SK-N-SH (cell line): ENCODE data around the gene PFDN1. TPM values are rescaled to one million over a fixed set of nuclear protein-coding genes. Genes with fewer than 3 reads are reported as not detected.

ENCODE experiments used
- CTCF ChIA-PET: fragments of 300-600, 350-600 bp; formaldehyde crosslinking; extraction: SDS; loops from one replicate; lab custom pipeline; 2021; lab: Yijun Ruan, JAX
- POLR2A ChIA-PET: fragments of 350-600 bp; sonication (Branson Sonifier 250); formaldehyde crosslinking; extraction: SDS; loops from one replicate; lab custom pipeline; 2020; ENCODE audit warnings: antibody characterized with exemption, inconsistent platforms; lab: Yijun Ruan, JAX
- DNase-seq: peaks from one replicate; pipeline ENCODE4 v3.0.0; 2012
- H2AFZ ChIP-seq: fragments of 200-600 bp; sonication (generic); 2 replicates; pipeline ENCODE4 v1.8.1; 2016; ENCODE audit warnings: antibody characterized with exemption, mild to moderate bottlenecking, low read depth
- H3F3A ChIP-seq: fragments of 200-600 bp; sonication (generic); replicated peaks from 2 replicates; pipeline ENCODE3; 2016; ENCODE audit warnings: antibody characterized with exemption, mild to moderate bottlenecking; ENCODE audit not compliant: insufficient read depth
- H3K27ac ChIP-seq, 2 experiments: fragments of 200-500 bp in 1 of 2; fragments of 200-600 bp in 1 of 2; sonication (Bioruptor generic) in 1 of 2; sonication (generic), shearing (Covaris generic) in 1 of 2; 2 replicates each; pipeline versions ENCODE4 v1.5.1 to v1.6.1; 2014 to 2016; ENCODE audit warnings: low read depth in 2 of 2, inconsistent platforms in 1 of 2, low read length in 1 of 2, mild to moderate bottlenecking in 1 of 2, mixed read lengths in 1 of 2
- H3K27me3 ChIP-seq: fragments of 200-600 bp; sonication (generic), shearing (Covaris generic); 2 replicates; pipeline ENCODE4 v1.6.1; 2016; ENCODE audit warnings: mixed run types; ENCODE audit not compliant: insufficient read depth
- H3K36me3 ChIP-seq, 2 experiments: fragments of 200-500 bp in 1 of 2; fragments of 200-600 bp in 1 of 2; sonication (Bioruptor generic) in 1 of 2; sonication (generic) in 1 of 2; replicated peaks in 1 of 2; 2 replicates each; pipeline versions ENCODE3 to v1.5.1; 2014 to 2016; ENCODE audit warnings: low read length in 1 of 2, mild to moderate bottlenecking in 1 of 2; ENCODE audit not compliant: insufficient read depth in 2 of 2, control insufficient read depth in 1 of 2
- H3K4me1 ChIP-seq, 2 experiments: fragments of 200-500 bp in 1 of 2; fragments of 200-600 bp in 1 of 2; sonication (Bioruptor generic) in 1 of 2; sonication (generic), shearing (Covaris generic) in 1 of 2; 2 replicates each; pipeline versions ENCODE4 v1.5.1 to v1.6.1; 2014 to 2016; ENCODE audit warnings: low read depth in 1 of 2, low read length in 1 of 2, mixed run types in 1 of 2; ENCODE audit not compliant: insufficient read depth in 2 of 2, control insufficient read depth in 1 of 2
- H3K4me2 ChIP-seq: fragments of 200-600 bp; sonication (generic), shearing (Covaris generic); 2 replicates; pipeline ENCODE4 v1.6.1; 2017; ENCODE audit warnings: mixed run types
- H3K4me3 ChIP-seq, 2 experiments: fragments of 200-500 bp in 1 of 2; fragments of 200-600 bp in 1 of 2; sonication (Bioruptor generic) in 1 of 2; sonication (generic), shearing (Covaris generic) in 1 of 2; 2 replicates each; pipeline versions ENCODE4 v1.5.1 to v1.8.1; 2014 to 2016; ENCODE audit warnings: low read depth in 2 of 2, inconsistent platforms in 1 of 2, low read length in 1 of 2, mild to moderate bottlenecking in 1 of 2, mixed read lengths in 1 of 2, moderate library complexity in 1 of 2
- H3K79me2 ChIP-seq: fragments of 200-600 bp; sonication (generic); 2 replicates; pipeline ENCODE4 v1.8.1; 2017; ENCODE audit warnings: mild to moderate bottlenecking; ENCODE audit not compliant: insufficient read depth
- H3K9ac ChIP-seq: fragments of 200-600 bp; sonication (generic); 2 replicates; pipeline ENCODE4 v1.6.1; 2017; ENCODE audit warnings: mixed run types
- H3K9me2 ChIP-seq: fragments of 200-600 bp; sonication (generic); 2 replicates; pipeline ENCODE4 v1.6.1; 2017; ENCODE audit warnings: mixed run types
- H3K9me3 ChIP-seq: fragments of 200-600 bp; sonication (generic); 2 replicates; pipeline ENCODE4 v1.6.1; 2017; ENCODE audit warnings: mixed run types, mild to moderate bottlenecking, moderate library complexity
- H4K20me1 ChIP-seq: fragments of 200-600 bp; sonication (generic); 2 replicates; pipeline ENCODE4 v1.6.1; 2017; ENCODE audit warnings: mild to moderate bottlenecking, mixed run types; ENCODE audit not compliant: insufficient read depth
- CHD2 ChIP-seq: fragments of 150-350 bp; IDR thresholded peaks from 2 replicates; pipeline ENCODE4 v1.6.1; 2018; ENCODE audit warnings: low read length; ENCODE audit not compliant: partially characterized antibody
- EZH2phosphoT487 ChIP-seq: fragments of 200-600 bp; sonication (generic); IDR thresholded peaks from 2 replicates; pipeline ENCODE4 v1.6.1; 2017; ENCODE audit warnings: low read depth, mixed run types, mild to moderate bottlenecking, antibody characterized with exemption, moderate library complexity, borderline replicate concordance
- FOSL2 ChIP-seq: IDR thresholded peaks from 2 replicates; pipeline ENCODE4 v1.4.0; 2012; ENCODE audit warnings: low read depth, mild to moderate bottlenecking, moderate library complexity, borderline replicate concordance
- FOXM1 ChIP-seq: IDR thresholded peaks from 2 replicates; pipeline ENCODE4 v1.4.0; 2012; ENCODE audit warnings: low read depth, mild to moderate bottlenecking
- MEF2A ChIP-seq: IDR thresholded peaks from 2 replicates; pipeline ENCODE4 v1.4.0; 2012; ENCODE audit warnings: low read depth, borderline replicate concordance
- MXI1 ChIP-seq: IDR thresholded peaks from 2 replicates; pipeline ENCODE4 v1.6.1; 2012; ENCODE audit warnings: mild to moderate bottlenecking, low read depth, low read length, improper control_type of control experiment
- NRF1 ChIP-seq: IDR thresholded peaks from 2 replicates; pipeline ENCODE4 v1.6.1; 2012; ENCODE audit warnings: low read depth, mild to moderate bottlenecking, low read length
- POLR2AphosphoS5 ChIP-seq: IDR thresholded peaks from 2 replicates; pipeline ENCODE4 v1.6.1; 2012; ENCODE audit warnings: low read depth, low read length
- RXRA ChIP-seq: IDR thresholded peaks from 2 replicates; pipeline ENCODE4 v1.4.0; 2012; ENCODE audit warnings: low read depth, mild to moderate bottlenecking, borderline replicate concordance
- SIN3A ChIP-seq: IDR thresholded peaks from 2 replicates; pipeline ENCODE4 v1.6.1; 2012; ENCODE audit warnings: low read depth, mild to moderate bottlenecking, low read length, moderate library complexity, borderline replicate concordance
- TAF1 ChIP-seq: IDR thresholded peaks from 2 replicates; pipeline ENCODE4 v1.6.1; 2012; ENCODE audit warnings: low read depth, mild to moderate bottlenecking, low read length, moderate library complexity, borderline replicate concordance
- TCF12 ChIP-seq: IDR thresholded peaks from 2 replicates; pipeline ENCODE4 v1.4.0; 2012
- USF2 ChIP-seq: fragments of 150-350 bp; IDR thresholded peaks from 2 replicates; pipeline ENCODE4 v1.6.1; 2017; ENCODE audit warnings: antibody characterized with exemption, low read length, low read depth, borderline replicate concordance
- YY1 ChIP-seq: IDR thresholded peaks from 2 replicates; pipeline ENCODE4 v1.4.0; 2012; ENCODE audit warnings: low read depth, mild to moderate bottlenecking
- ZBTB33 ChIP-seq: IDR thresholded peaks from 2 replicates; pipeline ENCODE4 v1.4.0; 2012; ENCODE audit warnings: low read depth, borderline replicate concordance
- WGBS: methylation state at CpG from one replicate; pipeline ENCODE4 v1.1.6; 2017; ENCODE audit warnings: low lambda C conversion rate; 5-methylcytosine and 5-hydroxymethylcytosine counted together
- polyA plus RNA-seq, 3 experiments: library from polyadenylated mRNA; depleted of rRNA; stranded (reverse); fragments of >200 nt; gene quantifications; 2 replicates each; pipeline ENCODE4 v1.2.3, GENCODE V29; 2012

Gene PFDN1
- polyA plus RNA-seq, 1 of the 3 experiments (the other 2 are of a cell fraction) = 55.2 TPM

GRCh38 chr5:140243706-140244250, 59.1 kb downstream of the PFDN1 start:
- POLR2A ChIA-PET = interaction anchor here (0.5 to 1.9 kb wide), 3 partner anchors 103 to 405 kb away, joined by 3 to 11 read pairs (median 4); partner anchors contain the start of gene HBEGF
- H3K9me3 ChIP-seq = no peaks in the 10 kb centered on the region
- WGBS = 88% methylated on average over 3 of the region's 4 CpGs

GRCh38 chr5:140242890-140243585, 59.9 kb downstream of the PFDN1 start:
- 83% methylated on average over 4 of the region's 4 CpGs for WGBS
- no peak for TF ChIP-seq EZH2phosphoT487
- no peak for TF ChIP-seq FOSL2
- TF ChIP-seq CHD2 = no peak
- no peak for TF ChIP-seq SIN3A
- no peak for TF ChIP-seq POLR2AphosphoS5
- TF ChIP-seq MXI1 = no peak
- TF ChIP-seq RXRA = no peak
- no peak for TF ChIP-seq TAF1
- TF ChIP-seq USF2 = no peak
- no peak for TF ChIP-seq YY1
- no peak for TF ChIP-seq NRF1

More at GRCh38 chr5:140243706-140244250, 59.1 kb downstream of the PFDN1 start:
- H3F3A ChIP-seq = peaks cover 35% of the 10 kb centered on the region
- TF ChIP-seq FOXM1 = no peak
- TF ChIP-seq MXI1 = no peak
- TF ChIP-seq FOSL2 = no peak
- TF ChIP-seq USF2 = no peak
- TF ChIP-seq CHD2 = no peak
- no peak for TF ChIP-seq ZBTB33
- TF ChIP-seq SIN3A = no peak
- TF ChIP-seq TCF12 = no peak
- no peak for TF ChIP-seq MEF2A
- TF ChIP-seq, all 33 proteins: peak for 0
- no peak overlapping the region for H3K9ac ChIP-seq
- H3K4me3 ChIP-seq = no peak overlapping the region
- H3K27ac ChIP-seq = no peak overlapping the region; a peak in 1 of 4 replicates
- no peaks in the 10 kb centered on the region for H3K27me3 ChIP-seq
- no peaks in the 10 kb centered on the region for H4K20me1 ChIP-seq
- no peak overlapping the region for H2AFZ ChIP-seq
- H3K4me2 ChIP-seq = no peak overlapping the region
- CTCF ChIA-PET = interaction anchor here (0.6 to 10.2 kb wide), 49 partner anchors 8 to 479 kb away, joined by 3 to 418 read pairs (median 4); partner anchors contain the start of genes CYSTM1, HBEGF, PFDN1 and SLC4A9
- H3K4me1 ChIP-seq = peaks cover 44 to 53% of the 10 kb centered on the region in 2 experiments
- DNase-seq = no peak
- H3K36me3 ChIP-seq = peaks cover 9 to 11% of the 10 kb centered on the region in 2 experiments
- peaks cover 20% of the 10 kb centered on the region; the same call in 1 of the 2 replicates for H3K79me2 ChIP-seq
- H3K9me2 ChIP-seq = no peaks in the 10 kb centered on the region

More at GRCh38 chr5:140242890-140243585, 59.9 kb downstream of the PFDN1 start:
- peaks cover 8 to 11% of the 10 kb centered on the region in 2 experiments for H3K36me3 ChIP-seq
- no peak for DNase-seq
- peaks cover 13% of the 10 kb centered on the region; the same call in 1 of the 2 replicates for H3K79me2 ChIP-seq
- no peaks in the 10 kb centered on the region for H3K9me3 ChIP-seq
- H3K9ac ChIP-seq = no peak overlapping the region
- ChIA-PET POLR2A (interaction anchor here (1.3 to 1.9 kb wide), 2 partner anchors 103 to 116 kb away, joined by 3 to 11 read pairs; partner anchors contain the start of gene HBEGF), CTCF (interaction anchor here (0.9 to 10.2 kb wide), 21 partner anchors 10 to 480 kb away, joined by 3 to 418 read pairs (median 8); partner anchors contain the start of genes HBEGF and SLC4A9)
- no peak overlapping the region for H2AFZ ChIP-seq
- H3K27ac ChIP-seq = no peak overlapping the region
- H3K4me2 ChIP-seq = no peak overlapping the region
- H3K4me1 ChIP-seq = peaks cover 44 to 53% of the 10 kb centered on the region in 2 experiments
- no peaks in the 10 kb centered on the region for H3K27me3 ChIP-seq
- no peak overlapping the region for H3K4me3 ChIP-seq
- no peaks in the 10 kb centered on the region for H4K20me1 ChIP-seq
- H3F3A ChIP-seq = peaks cover 33% of the 10 kb centered on the region
- no peaks in the 10 kb centered on the region for H3K9me2 ChIP-seq
